AG04449 (cell line): ENCODE measurements around the gene NPHP4.

Source experiments
- CTCF ChIA-PET: fragments of 350-600 bp; formaldehyde crosslinking; extraction: SDS; loops from one replicate; lab custom pipeline; 2021; ENCODE audit warnings: antibody characterized with exemption; lab: Yijun Ruan, JAX
- POLR2A ChIA-PET: fragments of 400-600, 350-600 bp; formaldehyde crosslinking; extraction: SDS; loops from one replicate; lab custom pipeline; 2020; ENCODE audit warnings: antibody characterized with exemption, inconsistent platforms; lab: Yijun Ruan, JAX
- DNase-seq: peaks from one replicate; pipeline ENCODE4 v3.0.0-alpha.2; 2010; ENCODE audit warnings: low read depth, low spot score
- H3K4me3 ChIP-seq: 2 replicates; pipeline ENCODE4 v1.5.1; 2011; ENCODE audit warnings: low read depth, mild to moderate bottlenecking, control low read depth, low read length
- CTCF ChIP-seq: IDR thresholded peaks from one replicate; pipeline ENCODE4 v1.5.1; 2011; ENCODE audit warnings: mild to moderate bottlenecking, moderate library complexity, low read length, control low read depth, inconsistent platforms; ENCODE audit not compliant: insufficient read depth; ENCODE audit errors: missing control alignments

NPHP4 gene

GRCh38 chr1:5907386-5907785, 84.8 kb downstream of the NPHP4 start:
- CTCF ChIA-PET, result interaction anchor here (1.1 to 2.2 kb wide), 3 partner anchors 8 to 397 kb away, joined by 3 to 7 read pairs (median 5); no protein-coding TSS in a partner anchor

GRCh38 chr1:5906966-5907365, 85.3 kb downstream of the NPHP4 start:
- TF ChIP-seq CTCF, result no peak
- no peak for DNase-seq
- H3K4me3 ChIP-seq, result no peak overlapping the region
- ChIA-PET POLR2A (no interaction called here), CTCF (interaction anchor here (1.1 to 2.2 kb wide), 3 partner anchors 8 to 397 kb away, joined by 3 to 7 read pairs (median 5); no protein-coding TSS in a partner anchor)

More at GRCh38 chr1:5907386-5907785, 84.8 kb downstream of the NPHP4 start:
- POLR2A ChIA-PET, result no interaction called here
- no peak for DNase-seq
- H3K4me3 ChIP-seq, result no peak overlapping the region
- no peak for TF ChIP-seq CTCF

GRCh38 chr1:5906116-5906515, 86.1 kb downstream of the NPHP4 start:
- no peak overlapping the region for H3K4me3 ChIP-seq
- DNase-seq, result no peak
- CTCF ChIA-PET, result interaction anchor here (1.2 kb wide), 1 partner anchor 9 kb away, joined by 5 read pairs; no protein-coding TSS in a partner anchor
- POLR2A ChIA-PET, result no interaction called here
- TF ChIP-seq CTCF, result no peak

GRCh38 chr1:5905436-5905835, 86.8 kb downstream of the NPHP4 start:
- CTCF ChIA-PET, result interaction anchor here (2.9 kb wide), 1 partner anchor 9 kb away, joined by 10 read pairs; no protein-coding TSS in a partner anchor
- no peak overlapping the region for H3K4me3 ChIP-seq
- DNase-seq, result no peak
- TF ChIP-seq CTCF, result no peak
- POLR2A ChIA-PET, result no interaction called here

GRCh38 chr1:5904551-5904950, 87.7 kb downstream of the NPHP4 start:
- DNase-seq, result no peak
- TF ChIP-seq CTCF, result no peak
- no peak overlapping the region for H3K4me3 ChIP-seq
- ChIA-PET POLR2A (no interaction called here), CTCF (interaction anchor here (0.8 to 2.9 kb wide), 2 partner anchors 10 to 12 kb away, joined by 3 to 10 read pairs; no protein-coding TSS in a partner anchor)

- ChIA-PET CTCF (interaction anchor here (2.9 kb wide), 1 partner anchor 11 kb away, joined by 10 read pairs; no protein-coding TSS in a partner anchor), POLR2A (no interaction called here)
- DNase-seq, result no peak
- no peak for TF ChIP-seq CTCF
- no peak overlapping the region for H3K4me3 ChIP-seq
Observed at GRCh38 chr1:5903680-5904079, 88.5 kb downstream of the NPHP4 start.
